RKO (cell line): ENCODE results near the gene ERC1.

ENCODE experiments used
- DNase-seq: peaks from one replicate; pipeline ENCODE4 v3.0.0-alpha.2; 2016; ENCODE audit warnings: low spot score

ERC1 gene

GRCh38 chr12:1493781-1494565 lies 502.9 kb downstream of the ERC1 start:
- DNase-seq, result no peak

DNA sequence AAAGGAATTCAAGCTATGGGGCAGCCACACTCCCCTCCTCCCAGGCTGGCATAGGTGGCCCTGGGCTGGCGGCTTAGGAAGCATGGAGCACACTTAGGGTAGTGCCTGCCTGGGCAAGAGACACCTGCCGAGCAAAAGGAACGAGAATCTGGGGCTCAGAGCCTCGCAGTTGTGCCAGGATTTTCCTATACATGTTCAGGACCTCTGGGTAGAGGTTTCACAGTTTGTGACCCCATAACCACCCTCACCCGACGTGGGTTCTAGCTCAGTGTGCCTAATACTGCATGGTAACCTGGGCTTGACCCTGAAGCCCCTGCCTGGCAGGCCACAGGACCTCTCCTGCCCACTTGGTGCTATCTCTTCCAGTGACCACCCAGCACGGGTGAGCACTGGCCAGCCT lies 503.8 kb downstream of the ERC1 start:
- no peak for DNase-seq

DNA sequence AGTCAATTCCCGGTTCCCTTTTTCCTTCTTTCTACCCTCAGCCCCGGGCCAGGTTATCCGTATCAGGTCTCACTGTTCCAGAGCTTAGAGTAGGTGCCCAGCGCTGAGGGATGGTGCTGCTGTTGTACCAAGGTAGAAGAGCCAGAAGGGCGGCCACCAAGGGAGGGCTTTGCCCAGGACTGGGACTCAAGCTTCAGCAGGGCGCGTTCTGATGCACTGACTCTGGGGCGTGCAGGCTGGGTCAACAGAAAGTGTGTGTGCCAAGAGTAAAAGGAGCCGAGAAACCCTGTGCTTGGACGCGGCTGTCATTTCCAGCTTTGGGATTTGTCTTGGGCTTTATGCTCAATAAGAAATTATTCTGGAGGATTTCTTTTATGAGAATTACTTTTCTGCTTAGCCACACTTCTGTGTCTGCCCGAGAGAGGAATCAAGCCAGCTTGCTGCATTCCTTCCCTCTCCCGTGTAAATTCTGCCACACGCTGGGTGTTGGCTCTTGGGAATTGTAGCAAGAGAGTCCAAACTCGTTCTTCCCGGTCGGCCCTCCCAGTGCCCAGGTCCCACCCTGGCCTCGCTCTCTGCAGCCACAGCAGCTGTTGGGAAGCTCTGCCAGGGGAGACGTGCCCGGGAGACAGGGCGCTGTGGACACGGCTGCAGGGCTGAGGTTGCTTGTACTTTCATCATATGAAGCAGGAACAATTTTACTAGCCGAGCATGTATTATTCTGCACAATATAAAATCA lies 505.3 kb downstream of the ERC1 start:
- DNase-seq, result no peak

DNA sequence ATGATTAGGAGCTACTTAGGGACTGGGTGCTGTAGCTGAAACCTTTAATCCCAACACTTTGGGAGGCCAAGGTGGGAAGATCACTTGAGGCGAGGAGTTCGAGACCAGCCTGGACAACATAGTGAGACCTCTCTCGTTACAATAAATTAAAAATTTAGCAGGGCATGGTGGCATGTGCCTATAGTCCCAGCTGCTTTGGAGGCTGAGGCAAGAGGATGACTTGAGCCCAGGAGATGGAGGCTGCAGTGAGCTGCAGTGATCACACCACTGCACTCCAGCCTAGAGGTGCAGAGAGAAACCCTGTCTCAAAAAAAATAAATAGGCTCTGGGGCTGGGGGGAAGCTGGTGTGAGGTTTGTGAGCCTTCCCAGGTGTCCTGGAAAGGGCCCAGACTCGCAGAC lies 506.1 kb downstream of the ERC1 start:
- no peak for DNase-seq

- no peak for DNase-seq
Observed at GRCh38 chr12:1498199-1498740, 507.2 kb downstream of the ERC1 start.

- DNase-seq, result no peak
Observed at GRCh38 chr12:1499351-1499750, 508.3 kb downstream of the ERC1 start.

DNA sequence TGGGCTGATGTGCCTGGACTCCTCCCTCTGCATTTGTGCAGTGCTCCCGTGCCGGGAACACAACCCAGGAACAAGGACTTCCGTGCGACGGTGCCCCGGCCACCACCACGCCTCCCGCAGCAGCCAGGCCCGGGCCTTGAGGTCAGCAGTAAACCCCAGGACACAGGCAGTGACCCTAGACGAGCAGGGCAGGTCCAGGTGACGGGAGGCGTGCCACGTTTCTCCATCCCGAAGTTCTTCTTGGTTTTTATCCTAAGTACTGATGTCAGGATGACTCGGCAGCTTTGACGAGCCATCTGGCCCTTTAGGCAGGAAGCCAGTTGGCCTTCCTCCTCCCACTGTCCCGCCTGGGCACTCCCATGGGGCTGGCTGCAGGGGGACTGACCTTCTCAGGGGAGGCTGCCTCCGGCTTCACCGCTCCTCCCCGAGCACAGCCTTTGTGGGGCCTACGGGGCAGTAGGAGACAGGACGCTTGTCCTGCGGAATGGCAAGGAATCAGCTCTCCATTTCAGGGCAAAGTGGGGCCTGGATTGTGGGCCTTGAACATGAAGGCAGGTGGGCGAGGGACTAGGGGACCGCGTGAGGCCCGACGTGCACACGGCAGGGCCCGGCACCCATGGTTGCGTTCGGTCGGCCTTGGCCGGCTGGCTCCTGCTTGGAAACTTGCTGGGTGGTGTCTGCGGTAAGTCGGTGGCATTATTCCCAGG lies 509.2 kb downstream of the ERC1 start:
- no peak for DNase-seq

GRCh38 chr12:1501001-1501400 lies 510.0 kb downstream of the ERC1 start:
- DNase-seq, result no peak

DNA sequence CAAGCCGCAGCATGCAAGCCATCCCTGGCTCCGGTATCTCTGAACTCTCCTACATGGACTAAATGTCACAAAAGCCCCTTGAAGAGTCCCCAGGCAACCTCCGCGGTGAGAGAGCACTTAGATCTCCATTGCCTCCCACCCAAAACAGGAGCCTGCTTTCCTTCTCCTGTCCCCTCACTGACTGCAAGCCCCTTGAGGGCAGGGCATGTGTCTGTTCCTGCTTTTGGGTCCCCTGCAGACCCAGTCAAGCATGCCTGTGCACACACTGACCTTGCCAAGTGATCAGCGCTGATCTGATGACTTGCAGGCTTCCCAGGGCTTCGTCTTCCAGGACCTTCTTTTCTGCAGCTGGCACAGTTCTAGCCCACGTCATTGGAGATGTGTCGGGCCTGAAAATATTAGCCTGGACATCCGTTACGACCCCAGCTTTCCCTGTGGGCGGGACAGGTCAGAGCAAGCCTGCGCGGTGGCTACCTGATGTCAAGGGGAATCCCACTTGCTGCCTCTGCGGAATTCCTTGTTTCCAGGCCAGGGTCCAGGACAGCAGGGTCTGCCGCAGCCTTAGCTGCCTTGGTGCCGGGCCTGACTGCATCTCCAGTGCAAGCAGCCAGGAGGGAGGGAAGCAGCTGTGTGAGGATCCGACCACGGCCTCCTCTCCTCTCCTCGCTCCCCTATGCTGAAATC lies 510.8 kb downstream of the ERC1 start:
- no peak for DNase-seq

- no peak for DNase-seq
Observed at GRCh38 chr12:1502379-1502720, 511.3 kb downstream of the ERC1 start.

- DNase-seq, result no peak
Observed at GRCh38 chr12:1502831-1503230, 511.8 kb downstream of the ERC1 start.

DNA sequence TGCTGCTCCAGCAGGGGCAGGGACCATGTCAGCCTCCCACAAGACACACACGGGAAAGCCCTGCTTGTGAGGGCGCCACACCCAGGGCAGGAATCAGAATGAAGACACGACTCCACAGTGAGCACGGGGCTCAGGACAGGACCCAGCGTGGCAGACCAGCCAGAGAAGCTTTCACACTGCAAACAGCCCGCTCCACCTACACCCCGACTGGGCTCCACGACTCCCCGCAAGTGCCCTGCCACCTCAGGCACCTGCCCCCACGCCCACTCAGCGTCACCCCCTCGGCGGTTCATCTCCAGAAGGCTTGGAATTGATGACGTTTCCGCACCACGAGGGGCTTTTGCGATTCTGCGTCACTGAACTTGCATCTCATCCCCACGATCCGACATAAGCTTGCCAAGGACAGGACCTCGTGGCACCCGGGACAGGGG lies 512.3 kb downstream of the ERC1 start:
- DNase-seq, result no peak

GRCh38 chr12:1504304-1504894 lies 513.4 kb downstream of the ERC1 start:
- no peak for DNase-seq

- no peak for DNase-seq
Observed at GRCh38 chr12:1504895-1505311, 513.9 kb downstream of the ERC1 start.

- no peak for DNase-seq
Observed at GRCh38 chr12:1505576-1505975, 514.6 kb downstream of the ERC1 start.

- no peak for DNase-seq
Observed at GRCh38 chr12:1507308-1507707, 516.3 kb downstream of the ERC1 start.

DNA sequence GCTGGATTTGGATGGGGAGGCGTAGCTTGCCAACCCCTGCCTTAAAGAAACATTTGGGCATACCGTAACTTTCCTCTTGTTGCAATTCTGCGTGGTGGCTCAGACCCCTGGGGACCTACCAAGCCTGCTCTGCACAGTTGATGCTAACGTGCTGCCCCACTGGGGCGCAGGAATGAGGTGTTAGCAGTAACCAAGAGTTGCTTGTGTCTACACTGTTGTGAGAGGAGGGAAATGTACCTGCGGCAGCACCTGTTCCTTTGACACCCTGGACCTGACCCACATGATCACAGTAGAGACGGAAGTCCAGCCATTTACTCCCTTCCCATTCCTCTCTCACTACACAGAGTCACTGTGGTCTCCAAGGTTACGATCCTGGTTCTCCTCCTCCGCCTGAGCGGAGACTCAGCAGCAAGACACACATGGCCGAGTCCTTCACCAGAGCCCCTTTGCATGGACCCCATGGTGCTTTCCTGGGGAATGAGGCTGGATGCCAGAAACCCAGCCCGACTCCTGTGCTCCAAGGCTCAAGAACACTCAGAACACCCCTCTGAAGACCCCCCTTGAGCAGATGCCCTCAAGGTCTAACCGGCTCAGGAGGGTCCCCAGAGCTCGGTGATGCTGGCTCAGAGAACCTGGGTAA lies 518.5 kb downstream of the ERC1 start:
- no peak for DNase-seq

GRCh38 chr12:1510056-1510812 lies 519.2 kb downstream of the ERC1 start:
- DNase-seq, result no peak

DNA sequence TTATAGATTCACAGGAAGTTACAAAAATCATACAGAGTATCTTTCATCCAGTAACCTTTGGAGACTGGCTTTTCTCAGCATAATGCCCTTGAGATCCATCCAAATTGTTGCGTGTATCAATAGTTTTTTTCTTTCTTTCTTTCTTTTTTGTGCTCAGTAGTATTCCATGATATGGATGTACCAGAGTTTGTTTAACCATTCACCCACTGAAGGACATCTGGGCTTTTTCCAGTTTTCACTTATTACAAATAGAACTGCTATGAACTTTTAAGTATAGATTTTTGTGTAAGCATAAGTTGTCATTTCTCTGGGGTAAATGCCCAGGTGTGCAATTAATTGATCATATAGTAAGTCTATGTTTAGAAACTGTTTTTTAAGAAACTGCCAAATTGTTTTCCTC lies 524.0 kb downstream of the ERC1 start:
- DNase-seq, result no peak

GRCh38 chr12:1515428-1515827 lies 524.4 kb downstream of the ERC1 start:
- no peak for DNase-seq

GRCh38 chr12:1517007-1517406 lies 526.0 kb downstream of the ERC1 start:
- DNase-seq, result no peak
